NCI-H1417 (cell line): Measurements from ENCODE around the gene SYNC.
A peak's percentile ranks its signal among the peaks of the same experiment; 100 is the strongest.
"Not testable (repeated sequence)": the region's sequence is repeated elsewhere in the genome, so short reads cannot be mapped to it uniquely, and the experiment has no call there.

ENCODE experiments used
- DNase-seq, 3 experiments: peaks; one replicate each; lab custom pipeline; 2025; lab: John Stamatoyannopoulos, UW

Gene SYNC

DNA sequence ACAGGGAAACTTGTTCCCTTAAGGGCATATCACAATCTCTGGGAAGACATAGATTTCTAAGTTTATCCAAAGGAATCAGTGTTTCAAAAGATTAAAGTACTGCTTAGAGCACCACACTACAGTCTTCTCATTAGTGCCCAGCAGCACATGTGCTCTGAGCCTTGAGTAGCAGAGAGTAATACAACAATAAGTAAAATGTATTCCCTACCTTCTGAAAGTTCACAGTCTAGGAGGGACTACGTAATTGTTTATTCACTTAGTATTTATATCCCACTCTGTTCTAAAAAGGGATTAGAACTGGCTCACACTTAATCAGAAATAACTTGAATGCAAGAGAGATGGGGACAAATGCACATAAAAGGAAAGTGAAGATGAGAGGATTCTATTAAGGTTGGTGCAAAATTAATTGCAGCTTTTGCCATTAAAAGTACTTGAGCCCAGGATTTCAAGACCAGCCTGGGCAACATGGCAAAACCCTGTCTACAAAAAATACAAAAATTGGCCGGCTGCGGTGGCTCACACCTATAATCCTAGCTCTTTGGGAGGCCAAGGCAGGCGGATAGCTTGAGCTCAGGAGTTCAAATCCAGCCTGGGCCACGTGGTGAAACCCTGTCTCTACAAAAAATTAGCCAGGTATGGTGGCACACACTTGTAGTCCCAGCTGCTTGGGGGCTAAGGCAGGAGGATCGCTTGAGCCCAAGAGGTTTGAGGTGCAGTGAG is 9.0 kb downstream of the SYNC start:
- no peak for DNase-seq

DNA sequence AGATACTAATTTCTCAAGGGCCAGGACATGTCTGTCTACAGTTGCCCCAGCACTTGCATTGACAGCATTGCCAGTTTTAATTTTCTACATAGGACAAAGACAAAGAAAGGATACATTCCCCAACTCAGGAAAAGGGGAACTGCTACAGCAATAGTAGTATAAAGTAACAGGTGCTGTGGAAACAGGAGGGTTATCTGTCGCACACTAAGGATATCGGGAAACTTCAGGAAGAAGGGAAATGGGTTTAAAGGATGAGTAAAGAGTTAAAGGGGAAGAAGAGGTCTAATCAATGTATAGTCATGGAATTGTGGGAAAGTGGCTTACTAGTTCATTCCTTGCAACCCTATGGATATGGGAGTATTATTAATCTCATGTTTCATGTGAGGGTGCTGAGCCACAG is 16.2 kb downstream of the SYNC start:
- DNase-seq = no peak

DNA sequence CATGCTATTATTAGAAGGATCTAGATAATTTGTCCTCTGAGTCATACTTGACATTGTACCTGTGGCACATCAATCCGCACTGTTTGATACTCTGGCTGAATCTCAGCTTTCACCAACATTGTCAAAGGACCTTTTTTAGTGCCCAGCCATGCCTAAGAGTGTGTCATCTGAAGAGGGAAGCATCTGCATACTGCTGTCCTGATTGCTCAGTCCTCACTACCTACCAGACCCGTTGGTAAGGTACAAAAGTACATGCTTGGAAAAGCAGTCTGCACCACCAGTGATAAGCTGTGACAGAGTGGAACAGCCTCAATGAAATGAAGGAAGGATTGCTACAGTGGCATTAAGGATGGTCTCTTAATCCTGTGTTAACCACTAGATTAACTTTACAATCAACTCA is 17.1 kb downstream of the SYNC start:
- no peak for DNase-seq

DNA sequence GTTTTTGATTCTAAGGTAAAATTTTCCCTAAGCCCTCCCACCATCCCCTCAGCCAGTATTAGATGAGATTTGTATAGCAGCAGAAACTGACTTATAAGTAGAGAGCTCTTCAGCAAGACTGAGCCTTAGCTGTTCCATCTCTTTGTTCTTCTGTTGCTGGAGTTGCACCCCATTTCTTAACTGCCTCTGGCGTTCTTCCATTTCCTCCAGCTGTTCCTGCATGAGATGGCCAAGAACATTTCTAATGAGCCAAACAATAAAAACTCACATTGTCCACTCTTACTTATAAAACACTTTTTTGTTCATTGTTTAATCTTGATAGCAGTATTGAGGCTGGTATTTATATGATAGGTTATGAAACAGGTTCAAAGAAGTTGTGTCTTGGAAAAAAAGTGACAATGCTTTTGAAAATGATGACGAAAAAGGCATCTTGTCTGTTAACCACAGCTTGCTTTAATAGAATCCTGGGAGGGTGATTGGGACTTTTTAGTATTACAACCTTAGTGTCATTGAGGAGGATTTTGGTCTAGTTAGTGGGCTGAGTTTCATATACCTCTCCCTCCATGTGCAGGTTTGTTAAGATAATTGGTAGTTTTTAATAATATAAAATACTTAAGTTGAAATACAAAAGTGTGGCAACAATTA is 18.3 kb downstream of the SYNC start:
- no peak for DNase-seq

DNA sequence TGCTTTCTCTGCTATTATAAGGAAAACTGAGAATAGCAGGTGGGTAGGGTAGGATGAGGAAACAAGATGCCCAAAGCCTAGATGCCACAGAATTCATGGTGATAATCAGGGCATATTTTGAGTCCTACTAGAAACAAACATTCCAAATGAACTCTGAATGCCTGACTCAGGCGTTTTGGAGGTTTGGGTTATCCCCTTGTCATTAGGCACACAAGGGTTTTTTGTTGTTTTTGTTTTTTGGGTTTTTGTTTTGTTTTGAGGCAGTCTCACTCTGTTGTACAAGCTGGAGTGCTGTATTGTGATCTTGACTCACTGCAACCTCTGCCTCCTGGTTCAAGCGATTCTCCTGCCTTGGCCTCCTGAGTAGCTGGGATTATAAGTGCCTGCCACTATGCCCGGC is 19.2 kb downstream of the SYNC start:
- no peak for DNase-seq

DNA sequence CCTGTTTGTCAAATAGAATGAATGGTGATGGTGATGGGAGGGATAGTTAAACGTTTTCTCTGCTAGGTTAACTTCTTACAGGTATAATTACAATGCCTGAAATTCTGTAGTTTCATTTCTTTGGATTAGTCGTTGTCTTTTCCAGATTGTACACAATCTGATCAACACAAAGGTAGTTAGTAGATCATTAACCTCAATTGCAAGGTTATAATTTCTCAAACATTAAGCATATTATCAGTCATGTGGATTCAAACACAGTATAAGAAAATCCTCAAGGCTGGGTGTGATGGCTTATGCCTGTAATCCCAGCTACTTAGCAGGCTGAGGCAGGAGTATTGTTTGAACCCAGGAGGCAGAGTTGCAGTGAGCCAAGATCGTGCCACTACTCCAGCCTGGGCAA is 20.6 kb downstream of the SYNC start:
- no peak for DNase-seq

DNA sequence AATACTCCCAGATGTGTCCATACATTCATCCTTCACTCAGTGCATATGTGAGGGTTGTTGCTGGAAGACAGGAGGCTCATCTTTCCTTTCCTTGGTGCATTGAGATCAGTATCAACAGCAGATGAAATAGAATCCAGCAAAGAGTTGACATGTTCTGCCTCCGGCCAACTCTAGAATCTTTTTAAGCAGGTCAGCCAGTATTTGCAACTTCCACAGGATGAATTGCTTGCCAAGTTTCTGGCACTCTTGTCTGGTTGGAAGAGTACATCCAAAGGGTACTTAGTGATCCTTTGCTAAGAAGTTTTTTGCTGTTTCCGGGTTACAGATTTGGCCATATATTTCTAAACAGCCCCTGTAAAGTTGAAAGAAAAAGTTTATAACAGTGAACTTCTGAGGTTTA is 21.1 kb downstream of the SYNC start:
- DNase-seq = no peak

DNA sequence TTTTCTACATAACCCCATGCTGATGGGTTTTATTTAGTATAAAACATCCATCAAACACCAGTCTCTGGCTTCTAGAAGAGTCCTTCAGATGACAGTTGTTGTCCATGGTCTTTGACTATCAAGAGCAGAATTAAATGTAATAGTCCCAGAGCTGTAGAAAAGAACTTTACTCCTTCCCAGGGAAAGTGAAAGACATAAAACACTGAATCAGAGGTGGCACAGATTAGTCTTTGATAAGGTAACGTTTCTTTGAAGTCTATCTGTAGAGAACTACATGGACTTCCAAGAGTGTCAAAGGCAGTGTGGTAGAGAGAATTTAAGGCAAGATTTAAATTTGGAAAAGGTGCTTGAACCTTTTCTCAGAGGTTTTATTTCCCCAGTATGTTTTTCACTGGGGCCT is 21.9 kb downstream of the SYNC start:
- no peak for DNase-seq

DNA sequence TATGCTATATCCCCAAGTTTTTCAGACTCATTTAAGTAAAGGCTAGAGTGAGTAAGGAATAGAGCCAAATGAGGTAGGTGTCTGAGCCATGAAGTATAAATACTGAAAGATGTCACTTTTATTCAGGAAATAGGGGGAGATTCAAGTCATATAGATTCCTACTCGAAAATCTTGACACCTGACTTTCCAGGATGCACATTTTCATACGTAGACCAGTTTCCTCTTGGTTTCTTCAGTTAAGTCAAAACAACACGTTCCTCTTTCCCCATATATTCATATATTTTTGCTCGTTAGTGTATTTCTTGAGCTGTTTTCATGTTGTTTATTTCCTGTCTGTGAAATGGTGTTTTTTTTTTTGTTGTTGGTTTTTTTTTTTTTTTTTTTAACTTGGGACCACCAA is 22.6 kb downstream of the SYNC start:
- not testable (repeated sequence) for DNase-seq

DNA sequence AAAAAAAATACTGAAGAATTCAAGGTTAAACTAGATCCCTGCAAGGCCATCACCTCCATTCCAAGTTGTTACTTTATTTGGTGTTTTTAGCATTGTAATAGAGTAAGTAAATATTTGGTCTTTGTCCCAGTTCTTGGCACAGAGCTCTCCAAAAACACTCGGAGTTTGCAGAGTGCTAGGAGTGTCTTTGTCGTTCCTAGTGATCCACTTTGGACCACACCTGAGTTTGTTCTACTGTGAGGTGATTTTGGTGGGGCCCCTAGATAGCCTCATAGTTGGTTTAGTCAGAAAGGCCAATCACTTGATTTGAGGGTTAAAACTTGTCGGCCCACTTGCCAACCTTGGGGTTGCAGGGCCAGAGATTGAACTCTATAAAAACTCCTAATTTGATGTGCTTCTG is 25.6 kb downstream of the SYNC start:
- DNase-seq = no peak

DNA sequence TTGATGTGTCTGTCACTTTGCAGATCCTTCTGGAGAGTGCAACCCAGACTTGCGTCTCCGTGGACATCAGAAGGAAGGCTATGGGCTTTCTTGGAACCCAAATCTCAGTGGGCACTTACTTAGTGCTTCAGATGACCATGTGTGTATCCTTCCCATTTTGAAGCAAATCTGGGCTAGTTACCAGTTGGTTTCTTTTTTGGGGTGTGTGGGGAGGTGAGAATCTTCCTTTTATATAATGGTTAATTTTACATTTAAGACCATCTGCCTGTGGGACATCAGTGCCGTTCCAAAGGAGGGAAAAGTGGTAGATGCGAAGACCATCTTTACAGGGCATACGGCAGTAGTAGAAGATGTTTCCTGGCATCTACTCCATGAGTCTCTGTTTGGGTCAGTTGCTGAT is 33.9 kb downstream of the SYNC start:
- DNase-seq = not testable (repeated sequence)

DNA sequence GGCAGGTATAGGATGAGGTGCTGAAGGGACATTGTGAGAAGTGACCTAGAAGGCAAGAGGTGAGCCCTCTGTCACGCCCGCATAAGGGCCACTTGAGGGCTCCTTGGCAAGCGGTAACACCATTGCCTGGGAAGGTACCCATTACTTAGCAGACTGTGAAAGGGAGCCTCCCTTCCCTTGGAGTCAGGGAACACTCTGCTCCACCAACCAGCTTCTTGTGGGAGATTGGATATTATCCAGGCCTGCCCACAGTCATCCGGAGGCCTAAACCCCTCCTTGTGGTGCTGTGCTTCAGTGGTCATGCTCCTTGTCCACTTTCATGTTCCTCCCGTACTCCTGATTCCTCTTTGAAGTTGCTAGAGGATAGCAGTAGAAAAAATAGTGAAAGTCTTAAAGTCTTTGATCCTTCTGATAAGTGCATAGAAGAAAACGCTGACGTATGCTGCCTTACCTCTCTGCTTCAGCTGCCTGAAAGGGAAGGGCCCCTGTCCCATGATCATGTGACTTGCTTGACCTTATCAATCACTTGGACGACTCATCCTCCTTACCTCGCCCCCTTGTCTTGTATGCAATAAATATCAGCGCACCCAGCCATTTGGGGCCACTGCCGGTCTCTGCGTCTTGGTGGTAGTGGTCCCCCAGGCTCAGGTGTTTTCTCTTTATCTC is 35.5 kb downstream of the SYNC start:
- DNase-seq = no peak

DNA sequence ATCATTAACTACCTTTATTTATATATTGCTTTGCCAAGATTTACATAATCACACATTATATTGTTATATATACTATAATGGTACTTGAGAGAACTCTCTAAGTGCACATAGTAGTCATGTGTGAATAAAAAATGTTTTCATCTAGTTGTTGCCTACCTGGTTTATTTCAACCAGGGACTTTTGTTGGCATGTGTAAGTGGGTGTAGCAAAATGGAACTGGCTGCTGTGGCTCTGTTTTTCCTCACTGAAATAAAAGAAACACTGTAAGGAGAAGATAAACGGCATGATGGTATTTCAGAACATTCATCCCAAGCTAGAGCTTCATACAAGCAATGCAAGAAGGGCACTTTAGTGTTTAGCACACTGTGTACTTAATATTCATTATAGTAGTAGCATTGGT is 36.7 kb downstream of the SYNC start:
- DNase-seq = no peak

DNA sequence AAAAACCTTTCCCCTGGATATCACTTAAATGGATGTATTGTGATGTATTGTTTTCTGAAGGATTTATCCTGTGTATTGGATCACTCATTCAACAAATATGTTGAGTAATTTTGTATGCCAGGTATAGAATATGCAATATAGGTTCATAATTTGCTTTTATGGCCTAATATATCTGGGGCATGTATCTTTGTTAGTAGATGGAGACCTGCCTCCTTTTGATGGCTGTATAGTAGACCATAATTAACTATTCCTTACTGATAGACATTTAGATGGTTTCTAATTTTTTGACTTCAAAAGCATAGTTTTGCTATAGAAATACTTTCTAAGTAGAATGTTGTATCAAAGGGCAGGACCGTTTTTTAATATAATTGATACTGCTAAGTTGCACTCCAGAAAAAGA is 43.0 kb downstream of the SYNC start:
- DNase-seq = no peak

DNA sequence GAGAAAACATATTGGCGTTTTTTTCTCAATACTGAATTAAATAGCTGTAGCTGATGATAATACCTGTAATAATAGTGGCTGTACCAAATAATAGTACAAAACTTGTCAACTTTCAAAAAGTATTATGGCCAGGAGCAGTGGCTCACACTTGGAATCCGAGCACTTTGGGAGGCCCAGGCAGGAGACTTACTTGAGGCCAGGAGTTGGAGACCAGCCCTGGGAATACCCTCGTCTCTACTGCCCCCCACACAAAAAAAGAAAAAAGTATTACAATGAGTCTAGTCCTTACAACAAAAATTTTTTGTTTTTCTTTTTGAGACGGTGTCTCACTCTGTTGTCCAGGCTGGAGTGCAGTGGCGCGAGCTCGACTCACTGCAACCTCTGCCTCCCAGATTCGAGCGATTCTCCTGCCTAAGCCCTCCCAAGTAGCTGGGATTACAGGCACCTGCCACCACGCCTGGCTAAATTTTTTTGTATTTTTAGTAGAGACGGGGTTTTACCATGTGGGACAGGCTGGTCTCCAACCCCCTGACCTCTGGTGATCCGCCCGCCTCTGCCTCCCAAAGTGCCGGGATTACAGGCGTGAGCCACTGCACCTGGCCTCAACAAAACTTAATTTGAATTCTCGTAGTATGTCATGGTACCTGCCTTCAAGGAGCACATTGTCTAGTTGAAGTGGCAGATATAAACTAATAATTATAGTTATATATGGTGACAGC is 50.2 kb downstream of the SYNC start:
- DNase-seq = peak in 1 of 3 experiments; percentile 38

DNA sequence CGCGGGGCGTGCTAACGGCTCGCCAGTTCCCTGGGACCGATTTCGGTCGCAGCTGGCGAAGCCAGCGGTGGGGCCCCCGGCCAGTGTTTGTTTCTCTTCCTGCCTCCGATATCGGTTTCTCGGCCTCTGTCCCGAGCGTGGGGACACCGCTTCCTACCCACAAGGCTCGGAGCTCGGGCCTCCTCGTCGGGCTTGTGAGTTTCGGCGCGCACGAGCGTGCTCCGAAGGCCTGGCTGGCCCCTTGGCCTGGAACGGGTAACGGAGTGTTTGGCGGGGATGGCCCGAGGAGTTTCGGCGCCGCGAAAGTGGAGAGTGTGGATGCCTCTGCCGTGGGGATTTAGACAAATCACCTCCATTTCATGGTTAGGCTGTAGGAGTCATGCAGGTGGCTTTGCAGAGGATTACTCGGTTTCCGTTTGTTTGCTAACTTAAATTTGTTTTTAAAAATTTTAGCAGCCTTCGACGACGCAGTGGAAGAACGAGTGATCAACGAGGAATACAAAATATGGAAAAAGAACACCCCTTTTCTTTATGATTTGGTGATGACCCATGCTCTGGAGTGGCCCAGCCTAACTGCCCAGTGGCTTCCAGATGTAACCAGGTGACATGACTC is 51.0 kb downstream of the SYNC start:
- DNase-seq = no peak

DNA sequence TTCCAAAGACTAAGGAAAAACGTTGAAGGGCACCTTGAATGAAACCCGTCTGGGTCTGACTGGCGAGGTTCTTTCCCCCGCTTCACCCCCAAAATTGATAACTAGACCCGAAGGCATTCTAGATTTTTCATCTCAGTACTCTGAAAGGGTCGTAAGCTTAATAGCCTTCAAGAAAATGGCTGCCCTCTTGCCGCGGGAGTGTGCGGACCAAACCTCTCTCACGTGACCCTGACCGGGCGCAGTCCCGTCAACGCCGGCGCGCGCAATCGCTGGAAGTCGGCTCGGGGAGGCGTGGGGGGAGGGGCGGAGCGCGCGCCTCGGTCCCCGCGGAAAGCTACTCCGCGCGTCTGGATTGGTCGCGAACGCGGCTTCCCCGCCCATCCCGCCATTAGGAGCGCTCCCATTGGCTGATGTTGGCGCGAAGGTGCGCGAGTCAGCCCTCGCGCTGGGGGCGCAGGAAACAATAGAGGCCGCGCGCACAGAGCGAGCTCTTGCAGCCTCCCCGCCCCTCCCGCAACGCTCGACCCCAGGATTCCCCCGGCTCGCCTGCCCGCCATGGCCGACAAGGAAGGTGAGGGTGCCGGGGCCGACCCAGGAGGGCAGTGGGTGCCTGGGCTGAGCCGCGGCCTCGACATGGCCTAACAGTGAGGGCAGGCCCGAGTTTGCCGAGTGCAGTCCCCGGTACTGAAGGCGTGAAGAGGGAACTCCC is 51.7 kb downstream of the SYNC start, which contains the start of gene RBBP4:
TSS of gene RBBP4 (plus strand) at position 457 of the 709 bp plus-strand sequence. CDS start at position 556, 99 bp downstream.
- peak; percentile 98 to 99 (median 98) for DNase-seq

DNA sequence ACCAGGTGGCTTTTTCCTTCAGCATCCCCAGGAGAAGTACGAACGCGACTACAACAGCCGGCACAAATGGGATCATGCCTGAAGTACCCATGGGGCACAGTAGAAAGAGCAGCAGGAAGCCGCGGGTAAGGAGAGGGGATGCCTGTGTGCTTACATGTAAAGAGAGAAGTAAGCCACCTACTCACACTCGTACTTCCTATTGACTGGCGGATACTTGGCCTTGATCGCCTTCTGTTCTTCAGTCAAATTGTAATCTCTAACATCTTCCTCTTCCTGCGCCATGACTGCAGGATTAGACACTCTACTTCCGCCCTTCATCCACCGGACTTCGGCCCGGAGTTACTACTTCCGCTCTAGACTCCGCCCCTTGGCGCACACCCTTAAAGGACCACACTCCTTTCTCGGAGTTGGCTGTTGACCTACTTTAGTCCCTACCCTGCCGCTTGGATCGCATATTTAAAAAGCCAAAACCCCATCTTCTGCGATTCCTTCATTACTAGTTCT is 52.3 kb downstream of the SYNC start, which contains the start of gene ZBTB8OS:
TSS of gene ZBTB8OS (minus strand) at position 303 of the 504 bp plus-strand sequence. CDS start at position 282, 21 bp downstream.
- peak; percentile 85 to 96 (median 88) for DNase-seq

DNA sequence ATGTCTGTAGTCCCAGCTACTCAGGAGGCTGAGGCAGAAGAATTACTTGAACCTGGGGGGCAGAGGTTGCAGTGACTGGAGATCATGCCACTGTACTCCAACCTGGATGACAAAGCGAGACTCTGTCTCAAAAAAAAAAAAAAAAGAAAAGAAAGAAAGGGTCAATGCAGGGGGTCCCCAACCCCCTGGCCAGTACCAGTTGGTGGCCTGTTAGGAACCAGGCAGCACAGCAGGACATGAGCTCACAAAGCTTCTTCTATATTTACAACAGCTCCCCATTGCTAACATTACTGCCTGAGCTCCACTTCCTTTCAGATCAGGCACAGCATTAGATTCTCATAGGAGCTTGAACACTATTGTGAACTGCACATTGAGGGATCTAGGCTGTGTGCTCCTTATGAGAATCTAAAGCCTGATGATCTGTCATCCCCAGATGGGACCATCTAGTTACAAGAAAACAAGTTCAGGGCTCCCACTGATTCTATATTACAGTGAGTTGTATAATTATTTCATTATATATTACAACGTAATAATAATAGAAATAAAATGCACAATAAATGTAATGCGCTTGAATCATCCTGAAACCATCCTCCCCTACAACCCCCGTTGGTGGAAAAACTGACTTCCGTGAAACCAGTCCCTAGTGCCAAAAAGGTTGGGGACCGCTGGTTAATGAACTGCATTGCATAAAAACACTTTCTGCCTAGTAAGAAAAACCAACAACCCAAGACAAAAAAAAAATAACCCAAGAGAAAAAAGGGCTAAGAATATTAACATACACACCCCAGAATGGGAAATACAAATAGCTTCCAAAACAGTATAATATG is 55.0 kb downstream of the SYNC start:
- no peak for DNase-seq

DNA sequence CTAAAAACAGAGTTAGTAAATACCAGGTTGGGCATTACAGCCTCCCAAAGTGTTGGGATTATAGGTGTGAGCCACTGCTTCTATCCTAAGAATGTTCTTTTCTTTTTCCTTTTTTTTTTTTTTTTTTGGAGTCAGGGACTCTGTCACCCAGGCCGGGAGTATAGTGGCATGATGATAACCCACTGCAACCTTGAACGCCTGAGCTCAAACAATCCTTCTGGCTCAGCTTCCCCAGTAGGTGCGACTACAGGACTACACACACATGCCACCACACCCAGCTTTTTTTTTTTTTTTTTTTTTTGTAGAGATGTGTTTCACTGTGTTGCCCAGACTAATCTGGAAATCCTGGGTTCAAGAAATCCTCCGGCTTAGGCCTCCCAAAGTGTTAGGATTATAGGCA is 58.1 kb downstream of the SYNC start:
- no peak for DNase-seq
